ENCODE measurements around the gene KNCN.

Gene KNCN
- total RNA-seq, result 0 reads per million in 2 experiments

DNA sequence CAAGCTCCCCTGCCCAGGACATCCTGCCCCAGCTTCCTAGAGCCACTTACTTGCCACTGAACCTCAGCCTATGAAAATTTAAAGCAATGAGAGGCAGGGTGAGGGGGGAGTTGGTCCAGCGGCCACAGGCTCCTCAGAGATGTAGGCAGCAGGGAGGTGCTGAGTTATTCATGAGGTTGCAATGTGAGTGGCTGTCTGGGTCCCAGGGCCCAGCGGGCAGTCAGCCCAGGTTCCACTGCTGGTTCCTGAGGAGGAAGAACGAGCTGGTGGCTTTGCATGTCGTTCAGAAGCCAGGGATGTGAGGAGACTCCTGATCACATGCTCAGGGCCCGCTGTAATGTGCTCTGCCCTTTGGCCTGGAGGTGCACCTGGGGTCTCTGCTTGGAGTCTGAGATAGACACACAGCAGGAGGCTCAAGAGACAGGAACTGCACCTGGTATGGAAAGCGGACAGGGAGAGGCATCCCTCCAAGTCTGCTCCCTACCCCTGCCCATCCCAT is at the start of gene KNCN:
KNCN (minus strand) TSS at position 51 of the 499 bp plus-strand sequence. CDS start 432 bp downstream, outside the sequence.
- DNase-seq (ENCODE audit: low read depth), result no peak

DNA sequence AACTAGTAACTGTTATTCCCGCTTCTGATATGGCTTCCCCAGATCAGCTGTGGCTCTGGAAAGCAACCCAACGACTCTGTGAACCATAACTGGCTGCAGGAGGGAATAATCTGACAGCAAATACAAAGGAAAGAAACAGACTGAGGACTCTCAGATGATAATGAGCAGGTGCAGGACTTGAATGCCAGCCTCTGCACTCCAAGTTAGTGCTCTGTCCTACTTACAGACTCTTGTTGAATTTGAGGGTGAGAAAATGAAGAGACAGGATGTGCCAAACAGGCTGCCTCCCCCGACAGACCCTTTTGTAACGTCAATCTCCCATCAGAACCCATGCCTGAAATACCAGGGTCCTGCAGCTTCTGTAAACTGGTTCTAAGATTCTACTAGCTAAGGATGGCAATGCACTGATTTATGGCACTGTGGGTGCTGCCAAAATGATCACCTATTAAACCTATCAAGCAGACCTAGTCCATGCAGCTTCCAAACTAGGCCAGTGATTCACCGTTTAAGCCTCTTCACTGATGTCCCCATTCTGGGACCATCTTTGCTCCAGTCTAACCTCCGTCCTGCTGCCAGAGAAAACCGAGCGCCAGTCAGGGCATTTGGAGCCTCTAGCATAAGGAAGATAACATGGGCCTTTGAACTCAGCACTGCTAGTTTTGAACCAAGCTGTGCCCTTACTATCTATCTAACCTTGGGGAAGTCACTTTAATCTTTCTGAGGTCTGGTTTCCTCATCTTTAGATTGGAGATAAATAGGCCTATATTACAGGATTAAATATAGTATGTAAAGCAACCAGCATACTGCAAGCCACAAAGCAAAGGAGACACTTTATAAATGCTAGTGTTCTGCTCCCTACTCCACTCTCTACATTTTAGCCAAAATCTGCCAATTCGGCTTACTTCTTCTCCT is 47.9 kb upstream of the KNCN start:
- no peak for DNase-seq (ENCODE audit: low read depth)

DNA sequence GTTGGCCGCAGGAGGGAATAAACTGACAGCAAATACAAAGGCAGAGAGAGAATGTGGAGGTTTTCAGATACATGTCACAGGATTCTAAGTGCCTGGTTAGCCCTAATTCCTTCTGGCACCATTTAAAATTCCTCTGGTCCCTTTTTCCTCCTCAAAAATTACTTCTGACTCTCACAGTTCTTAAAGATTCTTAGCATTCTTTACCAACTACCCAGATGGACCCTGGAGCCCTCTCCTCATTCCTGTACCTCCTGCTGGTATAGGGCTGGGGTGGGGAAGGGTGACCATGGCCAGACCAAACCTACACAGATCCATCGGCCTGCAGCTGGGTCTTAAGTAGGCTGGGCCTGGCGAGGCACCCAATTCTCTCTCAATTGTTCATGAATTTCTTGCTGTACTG is 45.4 kb upstream of the KNCN start:
- DNase-seq (ENCODE audit: low read depth), result no peak

DNA sequence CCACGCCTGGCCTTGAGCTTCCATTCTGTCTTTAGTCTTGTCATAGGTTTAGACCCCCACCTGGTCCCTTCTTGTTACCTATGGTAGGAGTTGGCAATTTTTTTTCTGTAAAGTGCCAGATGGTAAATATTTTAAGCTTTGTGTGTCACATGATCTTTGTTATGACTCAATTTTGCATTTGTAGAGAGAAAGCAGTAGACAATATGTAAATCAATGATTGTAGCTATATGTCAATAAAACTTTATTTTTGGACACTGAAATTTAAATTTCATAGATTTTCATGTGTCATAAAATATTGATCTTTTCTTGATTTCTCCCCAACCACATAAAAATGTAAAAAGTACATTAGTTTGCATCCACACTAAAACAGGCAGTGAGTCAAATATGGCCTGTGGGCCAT is 44.6 kb upstream of the KNCN start:
- no peak for DNase-seq (ENCODE audit: low read depth)

DNA sequence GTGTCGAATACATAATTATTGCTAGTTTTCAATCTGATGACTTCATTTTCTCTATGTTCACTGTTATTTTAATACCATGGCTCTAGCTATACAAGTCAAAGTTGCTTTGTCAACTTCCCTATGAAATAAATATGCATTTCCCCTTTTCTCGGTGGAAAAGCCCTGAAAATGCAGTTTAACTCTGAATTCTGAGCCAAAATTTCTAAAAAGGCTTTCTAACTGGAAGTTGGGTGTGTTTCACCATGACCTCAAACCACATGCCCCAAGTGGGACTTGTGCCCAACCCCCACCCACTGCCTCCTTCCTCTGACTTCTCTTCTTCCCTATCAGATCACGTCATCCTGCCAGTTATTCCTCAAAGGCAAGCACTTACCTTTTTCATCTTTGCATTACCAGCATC is 43.7 kb upstream of the KNCN start:
- no peak for DNase-seq (ENCODE audit: low read depth)

DNA sequence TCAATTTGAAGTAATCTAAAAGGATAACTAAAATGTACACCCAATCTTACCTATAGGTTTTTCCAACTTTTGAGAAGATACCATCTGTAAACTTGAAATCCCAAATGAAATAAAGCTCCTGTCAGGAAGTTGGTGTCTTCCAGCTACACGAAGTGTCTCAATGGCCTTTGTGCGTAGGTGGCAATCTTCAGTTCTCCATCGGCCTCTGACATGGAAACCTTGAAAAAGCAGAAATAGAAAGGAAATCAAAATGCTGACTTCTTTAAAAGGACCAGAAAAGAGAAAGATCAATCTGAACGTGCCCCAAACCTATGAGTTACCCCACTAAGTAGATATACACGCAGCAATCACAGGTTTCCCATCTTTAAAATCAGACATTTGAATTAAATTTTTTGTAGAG is 42.6 kb upstream of the KNCN start:
- DNase-seq (ENCODE audit: low read depth), result no peak

DNA sequence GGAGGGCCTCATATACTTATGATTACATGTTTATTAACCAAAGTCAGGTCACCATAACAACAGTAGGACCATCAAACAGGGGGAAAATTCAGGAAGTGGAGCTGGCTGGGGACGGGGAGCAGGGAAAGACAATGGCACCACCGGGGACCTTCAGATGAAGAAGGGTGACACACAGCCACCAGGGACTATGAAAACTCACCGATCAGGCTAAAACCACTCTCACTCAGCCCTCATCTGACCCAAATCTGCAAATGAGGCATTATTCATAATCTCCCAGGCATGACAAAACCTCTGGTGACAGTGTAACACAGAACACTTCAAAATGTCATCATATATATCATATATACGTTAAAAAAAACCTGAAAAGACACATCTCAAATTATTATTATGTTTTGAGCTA is 41.4 kb upstream of the KNCN start:
- no peak for DNase-seq (ENCODE audit: low read depth)

DNA sequence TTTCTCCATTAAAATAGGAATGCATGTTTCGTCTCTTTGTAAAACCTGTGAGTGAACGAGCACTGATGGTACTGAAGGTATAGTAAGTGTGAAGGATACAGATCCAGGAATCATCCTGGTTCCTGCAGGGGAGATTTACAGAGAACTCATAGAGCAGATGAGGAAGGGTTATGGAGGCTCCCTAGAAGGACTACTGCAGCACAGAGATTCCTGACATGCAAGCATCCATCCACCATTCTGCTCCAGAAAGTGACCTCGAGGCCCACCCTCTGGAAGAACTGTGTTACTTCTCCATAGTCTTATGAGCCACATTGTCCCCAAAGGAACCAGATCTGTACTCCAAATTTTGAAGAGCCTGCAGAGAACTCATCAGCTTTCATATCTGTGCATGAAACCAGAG is 38.1 kb upstream of the KNCN start:
- DNase-seq (ENCODE audit: low read depth), result no peak

DNA sequence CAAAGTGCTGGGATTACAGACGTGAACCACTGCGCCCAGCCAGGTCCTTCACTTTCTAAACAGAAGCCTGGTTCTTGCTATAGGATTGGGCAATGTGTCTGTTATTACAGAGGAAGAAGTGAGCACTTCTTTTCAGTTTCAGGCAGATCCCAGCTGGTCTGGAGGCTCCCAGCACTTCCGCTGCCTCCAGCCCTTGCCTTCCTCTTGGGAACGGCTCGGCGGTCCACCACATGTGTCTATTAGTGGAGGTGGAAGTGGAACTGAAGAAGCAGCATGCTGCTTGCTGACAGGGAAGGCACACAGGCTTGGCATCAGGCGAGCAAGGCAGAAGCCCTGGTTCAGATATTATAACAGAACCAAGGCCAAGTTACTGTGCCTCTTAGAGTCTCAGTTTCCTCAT is 35.6 kb upstream of the KNCN start:
- DNase-seq (ENCODE audit: low read depth), result no peak

DNA sequence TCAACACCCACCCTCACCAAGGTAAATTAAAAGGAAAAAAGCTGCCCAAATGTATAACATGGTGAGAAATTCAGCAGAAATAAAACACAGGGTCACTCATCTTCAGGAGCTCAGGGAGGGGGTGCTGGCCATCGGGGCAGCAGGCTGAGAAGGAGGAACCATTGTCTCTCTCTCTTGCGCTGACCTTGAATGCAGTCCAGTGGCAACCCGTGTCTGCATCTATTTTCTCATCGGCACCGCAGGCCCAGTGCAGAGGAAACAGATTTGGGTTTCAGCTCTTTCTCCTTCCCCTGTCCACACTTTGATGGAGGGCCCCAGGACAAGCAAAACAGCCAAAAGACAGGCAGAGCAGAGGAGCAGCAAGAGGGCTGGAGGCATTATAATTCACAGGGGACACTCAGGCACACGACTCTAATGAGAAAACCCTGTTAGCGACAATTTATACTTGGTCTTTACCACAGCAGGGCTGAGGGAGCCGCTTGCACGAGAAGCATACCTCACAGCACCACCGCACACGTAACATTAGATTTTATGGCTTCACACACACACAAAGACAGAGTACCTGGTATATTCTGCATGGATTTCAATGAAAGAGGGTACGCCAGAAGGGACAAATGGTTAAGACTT is 34.0 kb upstream of the KNCN start:
- no peak for DNase-seq (ENCODE audit: low read depth)

DNA sequence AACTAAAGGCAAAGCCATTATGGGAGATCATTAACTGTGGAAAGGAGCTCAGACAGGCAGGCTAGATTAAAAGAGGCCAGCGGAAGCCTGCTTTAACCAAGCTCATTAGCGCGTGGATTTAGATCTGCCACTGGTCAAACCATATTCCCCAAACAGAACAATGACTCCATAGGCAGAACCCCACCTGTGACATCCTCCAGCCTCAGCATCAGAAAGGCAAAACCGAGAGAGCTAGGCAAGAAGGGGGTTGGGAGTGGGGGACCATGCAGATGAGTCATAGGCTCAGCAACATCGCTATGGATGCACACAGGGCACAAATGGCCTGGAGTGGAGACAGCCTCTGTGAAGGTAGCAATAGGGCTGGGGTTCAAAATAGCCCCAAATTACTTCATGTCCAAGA is 32.0 kb upstream of the KNCN start:
- no peak for DNase-seq (ENCODE audit: low read depth)

DNA sequence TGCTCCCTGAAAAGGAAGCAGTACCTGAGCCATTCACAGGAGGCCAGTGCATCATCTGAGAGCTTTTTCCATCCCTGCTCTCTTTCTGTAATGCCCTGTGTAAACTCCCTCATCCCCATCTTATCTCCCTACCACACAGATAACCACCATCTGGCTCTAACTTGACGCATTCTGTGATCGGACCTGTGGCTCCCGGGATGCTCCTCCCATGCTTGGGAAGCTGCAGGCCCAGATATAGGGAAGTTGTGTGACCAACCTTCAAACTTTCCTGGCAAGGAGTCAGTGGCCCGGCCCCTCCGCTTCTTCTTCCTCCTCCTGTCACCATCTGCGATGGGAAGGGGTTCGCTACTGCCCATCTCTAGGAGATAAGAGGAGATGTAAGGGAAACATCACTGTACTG is 31.5 kb upstream of the KNCN start:
- DNase-seq (ENCODE audit: low read depth), result no peak

DNA sequence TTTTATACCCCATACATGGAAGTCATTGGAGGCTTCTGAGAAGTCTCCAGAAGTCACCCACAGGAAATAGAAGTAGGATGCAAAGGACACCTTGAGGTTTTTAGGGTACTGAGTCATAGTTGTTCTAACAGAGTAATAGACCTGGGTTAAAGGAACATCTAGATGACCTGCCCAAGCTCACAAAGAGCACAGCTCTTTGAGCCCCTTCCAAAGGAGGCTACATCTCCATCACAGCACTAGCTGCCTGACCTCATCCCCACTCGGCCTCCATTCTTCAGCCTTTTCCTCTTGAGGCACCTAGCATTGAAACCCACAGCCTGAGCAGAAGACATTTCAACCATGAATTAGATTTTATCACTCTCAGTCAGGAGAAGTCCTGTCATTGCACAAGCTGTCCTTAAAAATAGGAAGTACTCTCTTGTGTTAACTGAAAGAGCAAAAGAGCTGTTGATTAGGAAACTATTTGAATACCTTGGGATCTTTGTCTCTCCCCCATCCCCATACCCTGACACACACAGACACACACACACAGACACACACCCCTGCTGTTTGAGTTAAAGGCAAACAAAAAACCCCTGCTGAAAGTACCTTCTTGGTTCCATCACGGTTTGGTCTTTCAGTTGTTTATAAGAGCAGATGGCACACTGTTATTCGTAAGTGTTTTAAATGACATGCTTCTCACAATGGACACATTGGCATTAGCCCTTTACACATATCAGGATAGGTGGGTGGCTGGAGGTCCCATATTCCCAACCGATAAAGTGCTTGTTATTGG is 30.4 kb upstream of the KNCN start:
- DNase-seq (ENCODE audit: low read depth), result no peak

DNA sequence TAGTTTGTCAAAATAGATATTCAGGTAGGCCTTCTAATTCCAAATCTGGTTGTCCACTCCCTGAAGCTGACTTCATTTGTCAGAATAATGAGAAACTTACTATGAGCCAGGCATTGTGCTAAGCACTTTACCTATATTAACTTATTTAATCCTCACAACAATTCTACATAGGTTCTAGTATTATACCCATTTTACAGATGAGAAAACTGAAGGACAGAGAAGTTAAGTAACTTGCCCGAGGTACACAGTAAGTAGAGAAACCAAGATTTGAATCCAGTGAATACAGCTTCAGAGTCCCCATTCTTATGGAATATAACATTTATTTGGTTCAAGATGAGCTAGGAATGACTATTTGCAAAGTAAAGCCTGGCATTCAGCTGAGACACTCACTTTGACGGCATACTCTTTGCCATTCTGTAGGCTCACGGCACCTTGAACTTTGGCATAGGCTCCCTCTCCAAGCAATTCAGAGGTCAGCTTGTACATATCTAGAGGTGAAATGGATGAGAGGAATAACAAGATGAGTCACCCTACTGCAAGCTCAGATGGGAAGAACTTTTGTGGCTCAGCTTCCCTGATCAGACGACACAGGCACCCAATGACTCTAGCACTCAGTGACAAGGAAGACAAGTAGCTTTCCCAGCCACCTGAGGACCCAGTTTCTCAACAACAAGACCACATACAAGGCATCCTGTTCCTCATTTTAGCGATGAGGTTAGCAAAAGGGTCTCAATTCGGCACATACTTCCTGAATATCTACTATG is 28.9 kb upstream of the KNCN start:
- DNase-seq (ENCODE audit: low read depth), result no peak

DNA sequence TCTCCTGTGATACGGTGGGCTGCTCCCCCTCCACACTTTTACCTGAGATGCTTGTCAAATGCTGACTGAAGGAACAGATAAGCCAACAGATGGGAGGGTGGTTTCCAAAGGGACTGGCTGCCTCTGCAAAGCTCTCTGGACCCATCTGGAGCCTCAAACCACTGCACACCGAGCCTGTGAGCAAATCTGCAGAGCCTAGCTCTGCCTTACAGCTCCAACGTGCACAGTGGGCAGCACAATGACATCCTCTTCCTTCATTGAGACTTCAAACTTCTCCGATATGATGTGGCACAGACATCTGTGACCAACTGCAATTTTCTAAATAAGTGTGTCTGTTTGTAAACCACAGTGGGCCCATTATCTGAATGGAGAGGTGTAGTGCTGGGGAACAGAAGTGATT is 26.2 kb upstream of the KNCN start:
- DNase-seq (ENCODE audit: low read depth), result no peak

DNA sequence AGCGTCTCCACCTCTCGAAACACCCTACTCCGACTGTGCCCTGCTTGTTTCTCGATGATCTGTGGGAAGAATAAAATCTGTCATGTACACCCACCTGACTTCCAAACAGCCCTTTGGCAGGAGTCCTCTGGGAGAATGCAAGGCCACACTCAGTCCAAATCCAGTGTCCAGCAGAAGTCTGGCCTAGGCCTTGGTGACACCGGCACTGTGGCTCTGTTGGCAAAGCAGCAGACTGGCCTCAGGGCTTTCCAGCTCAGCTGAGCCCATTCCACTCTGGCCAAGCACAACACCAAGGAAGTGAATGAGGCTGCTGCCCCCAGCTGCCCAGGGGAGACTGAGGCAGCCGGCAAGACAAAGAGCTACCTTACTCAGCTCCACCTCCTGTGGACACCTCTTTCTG is 25.1 kb upstream of the KNCN start:
- DNase-seq (ENCODE audit: low read depth), result no peak

DNA sequence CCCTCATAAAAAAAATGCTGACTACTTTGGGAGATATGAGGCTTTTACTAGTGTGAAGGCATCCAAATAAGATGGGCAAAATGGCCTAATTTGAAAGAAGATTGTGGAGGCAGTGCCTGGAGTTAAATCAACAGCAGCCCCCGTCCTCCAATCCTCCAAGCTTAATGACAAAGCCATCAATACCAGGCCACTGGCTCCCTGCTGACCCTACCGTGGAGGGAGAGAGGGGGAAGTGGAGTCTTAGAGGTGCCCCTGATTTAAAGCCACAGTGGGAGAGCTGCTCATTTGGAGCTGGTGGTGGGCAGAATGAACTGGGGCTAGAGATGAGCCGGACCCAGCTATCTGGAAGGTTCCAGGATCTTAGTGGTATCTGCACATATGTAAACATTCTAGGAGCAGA is 24.3 kb upstream of the KNCN start:
- DNase-seq (ENCODE audit: low read depth), result no peak

DNA sequence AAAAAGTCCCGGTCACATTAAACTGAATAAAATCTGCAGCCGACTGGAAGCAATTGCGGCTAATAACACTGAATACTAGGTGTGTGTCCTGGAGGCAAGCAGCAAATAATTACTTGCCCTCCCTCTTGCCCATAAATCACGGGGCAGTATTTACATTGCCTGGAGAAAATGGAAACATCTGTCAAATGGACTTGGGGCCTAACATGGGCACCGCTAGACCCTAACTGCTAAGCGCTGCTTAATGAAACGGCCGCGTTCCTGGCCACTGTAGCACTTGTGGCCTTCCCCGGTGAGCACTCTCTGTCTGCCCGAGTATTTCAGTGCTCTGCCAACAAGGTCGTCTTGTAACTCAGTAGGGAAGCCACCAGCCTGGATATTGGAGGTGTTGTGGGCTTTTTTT is 23.9 kb upstream of the KNCN start:
- no peak for DNase-seq (ENCODE audit: low read depth)

DNA sequence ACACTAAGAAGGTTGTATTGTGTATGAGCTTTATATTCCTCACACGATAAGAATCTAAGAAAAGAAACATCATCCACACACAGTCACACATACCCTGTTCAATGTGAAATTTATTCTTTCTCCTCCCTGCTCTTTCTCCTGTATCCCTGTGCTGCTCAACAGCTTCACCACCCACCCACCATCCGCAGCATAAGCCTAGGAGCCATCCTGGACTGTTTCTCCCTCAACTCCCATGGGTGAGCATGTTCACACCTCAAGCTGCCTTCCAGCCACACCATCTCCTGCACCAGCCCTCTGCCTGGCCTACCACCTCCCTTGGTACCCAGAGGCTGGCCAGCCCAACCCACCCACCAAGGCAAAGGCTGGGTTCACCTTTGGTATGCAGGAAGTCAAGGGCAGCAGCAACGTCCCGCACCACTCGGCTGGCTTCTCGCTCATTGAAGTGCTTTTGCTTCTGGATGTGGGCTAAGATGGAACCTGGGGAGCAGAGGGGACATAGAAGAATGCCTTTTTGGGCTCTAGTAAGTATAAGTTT is 20.3 kb upstream of the KNCN start:
- no peak for DNase-seq (ENCODE audit: low read depth)

DNA sequence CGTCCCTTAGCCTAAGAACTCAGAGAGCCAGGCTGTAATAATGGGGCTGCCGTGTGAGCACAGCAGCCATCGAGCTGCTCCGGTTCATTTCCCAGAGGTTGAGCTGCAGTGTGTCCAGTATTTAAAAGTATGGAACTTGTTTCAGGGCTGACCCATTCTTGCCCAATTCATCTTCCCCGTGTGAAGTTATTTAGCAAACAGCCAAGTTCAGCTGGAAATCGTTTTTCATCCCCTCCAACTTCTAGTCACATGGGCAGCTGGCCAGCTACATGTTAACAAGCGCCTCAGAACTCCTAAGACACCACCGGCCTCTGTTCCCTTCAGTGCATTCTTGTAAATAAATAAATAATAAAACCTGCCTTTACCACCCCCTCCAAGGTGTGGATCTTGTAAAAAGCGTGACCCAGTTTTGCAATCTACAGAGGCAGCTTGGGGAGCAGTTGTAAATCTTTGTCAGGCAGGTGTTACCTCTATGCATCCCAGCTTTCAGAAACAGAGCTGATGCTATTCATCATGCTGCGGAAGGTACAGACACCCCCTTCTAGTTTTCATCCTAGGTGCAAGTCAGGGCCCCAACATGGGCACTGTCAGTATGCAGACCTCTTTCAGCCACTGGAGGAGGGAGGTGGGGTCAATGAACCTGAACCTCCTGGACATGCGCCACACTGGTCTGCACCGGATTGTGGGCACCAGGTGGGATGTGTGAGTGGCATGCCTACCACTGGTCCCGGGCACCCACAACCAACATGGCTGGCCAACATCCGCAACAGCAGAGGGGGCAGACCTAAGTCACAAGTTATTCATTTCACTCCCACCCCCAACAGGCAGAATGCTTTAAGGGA is 18.7 kb upstream of the KNCN start:
- DNase-seq (ENCODE audit: low read depth), result no peak

DNA sequence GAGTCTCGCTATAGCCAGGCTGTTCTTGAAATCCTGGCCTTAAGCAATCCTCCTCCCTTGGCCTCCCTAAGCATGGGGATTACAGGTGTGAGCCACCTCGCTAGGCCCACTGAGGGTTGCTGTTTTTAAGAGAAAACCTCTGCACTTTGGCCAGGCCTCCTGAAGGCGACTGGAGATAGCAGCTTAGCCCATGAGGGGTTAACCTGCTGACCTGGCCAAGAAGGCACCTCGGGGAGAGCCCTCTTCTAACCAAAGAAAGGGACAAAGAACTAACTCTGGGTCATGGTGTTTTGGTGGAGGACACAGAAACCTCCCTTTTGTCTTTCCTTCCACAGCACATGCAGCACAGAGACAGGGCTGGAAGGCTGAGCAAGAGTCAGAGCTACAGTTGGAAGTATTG is 17.7 kb upstream of the KNCN start:
- DNase-seq (ENCODE audit: low read depth), result no peak

All from T follicular helper cell (primary cell).